HEK293T (cell line): ENCODE data around the gene PCA3.

Source experiments
- CTCF ChIA-PET: fragments of 350-600 bp; formaldehyde crosslinking; extraction: SDS; loops from one replicate; lab custom pipeline; 2021; ENCODE audit warnings: antibody characterized with exemption, inconsistent platforms; lab: Yijun Ruan, JAX
- POLR2A ChIA-PET: fragments of 350-600 bp; formaldehyde crosslinking; extraction: SDS; loops from one replicate; lab custom pipeline; 2020; ENCODE audit warnings: antibody characterized with exemption, inconsistent platforms; lab: Yijun Ruan, JAX
- DNase-seq: peaks from one replicate; pipeline ENCODE4 v3.0.0; 2012; ENCODE audit warnings: mixed read lengths; ENCODE audit errors: extremely low spot score
- ARNT ChIP-seq: fragments of 450-650 bp; IDR thresholded peaks from 2 replicates; pipeline ENCODE4 v1.6.1; 2017; ENCODE audit warnings: mild to moderate bottlenecking
- BHLHE40 ChIP-seq: fragments of 450-650 bp; IDR thresholded peaks from 2 replicates; pipeline ENCODE4 v1.6.1; 2016; ENCODE audit warnings: mild to moderate bottlenecking, moderate library complexity, borderline replicate concordance
- CTBP1 ChIP-seq: fragments of 450-650 bp; IDR thresholded peaks from 2 replicates; pipeline ENCODE4 v1.6.1; 2016; ENCODE audit warnings: borderline replicate concordance
- ELF4 ChIP-seq: fragments of 450-650 bp; IDR thresholded peaks from 2 replicates; pipeline ENCODE4 v1.6.1; 2017; ENCODE audit warnings: antibody characterized with exemption
- FOXA1 ChIP-seq: fragments of 450-650 bp; IDR thresholded peaks from 2 replicates; pipeline ENCODE4 v1.6.1; 2016; ENCODE audit warnings: mild to moderate bottlenecking
- FOXK2 ChIP-seq: fragments of 450-650 bp; IDR thresholded peaks from 2 replicates; pipeline ENCODE4 v1.6.1; 2016; ENCODE audit warnings: mild to moderate bottlenecking
- FOXM1 ChIP-seq: fragments of 450-650 bp; IDR thresholded peaks from 2 replicates; pipeline ENCODE4 v1.6.1; 2017; ENCODE audit warnings: mild to moderate bottlenecking, borderline replicate concordance
- HDGF ChIP-seq: fragments of 450-650 bp; IDR thresholded peaks from 2 replicates; pipeline ENCODE4 v1.6.1; 2017; ENCODE audit warnings: antibody characterized with exemption, borderline replicate concordance
- L3MBTL2 ChIP-seq: fragments of 450-650 bp; conservative IDR thresholded peaks from 2 replicates; pipeline ENCODE4 v1.6.1; 2016; ENCODE audit warnings: mild to moderate bottlenecking
- LEF1 ChIP-seq: fragments of 450-650 bp; IDR thresholded peaks from 2 replicates; pipeline ENCODE4 v1.6.1; 2017; ENCODE audit warnings: mild to moderate bottlenecking, borderline replicate concordance
- NFRKB ChIP-seq: fragments of 450-650 bp; IDR thresholded peaks from 2 replicates; pipeline ENCODE4 v1.6.1; 2016; ENCODE audit warnings: mild to moderate bottlenecking, moderate library complexity
- SP1 ChIP-seq: fragments of 450-650 bp; IDR thresholded peaks from 2 replicates; pipeline ENCODE4 v1.6.1; 2017
- SUZ12 ChIP-seq: fragments of 450-650 bp; IDR thresholded peaks from 2 replicates; pipeline ENCODE4 v1.6.1; 2016; ENCODE audit warnings: mild to moderate bottlenecking
- TARDBP ChIP-seq: fragments of 450-650 bp; IDR thresholded peaks from 2 replicates; pipeline ENCODE4 v1.6.1; 2016
- ZNF384 ChIP-seq: fragments of 450-650 bp; IDR thresholded peaks from 2 replicates; pipeline ENCODE4 v1.6.1; 2016
- TF ChIP-seq, protein P1 (sequence below): fragments of 450-650 bp; IDR thresholded peaks from 2 replicates; pipeline ENCODE4 v1.6.1; 2016

Gene PCA3

GRCh38 chr9:76785501-76785900, 21.3 kb downstream of the PCA3 start:
- CTCF ChIA-PET, result no interaction called here
- POLR2A ChIA-PET, result no interaction called here
- TF ChIP-seq SUZ12 (no peak), LEF1 (no peak), TARDBP (no peak), FOXK2 (no peak), NFRKB (no peak), BHLHE40 (no peak), ELF4 (no peak), FOXM1 (no peak), ZNF384 (no peak), FOXA1 (no peak), HDGF (no peak), CTBP1 (no peak), SP1 (no peak), ARNT (no peak), L3MBTL2 (no peak)
- TF ChIP-seq, protein P1, sequence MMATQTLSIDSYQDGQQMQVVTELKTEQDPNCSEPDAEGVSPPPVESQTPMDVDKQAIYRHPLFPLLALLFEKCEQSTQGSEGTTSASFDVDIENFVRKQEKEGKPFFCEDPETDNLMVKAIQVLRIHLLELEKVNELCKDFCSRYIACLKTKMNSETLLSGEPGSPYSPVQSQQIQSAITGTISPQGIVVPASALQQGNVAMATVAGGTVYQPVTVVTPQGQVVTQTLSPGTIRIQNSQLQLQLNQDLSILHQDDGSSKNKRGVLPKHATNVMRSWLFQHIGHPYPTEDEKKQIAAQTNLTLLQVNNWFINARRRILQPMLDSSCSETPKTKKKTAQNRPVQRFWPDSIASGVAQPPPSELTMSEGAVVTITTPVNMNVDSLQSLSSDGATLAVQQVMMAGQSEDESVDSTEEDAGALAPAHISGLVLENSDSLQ, result no peak
- DNase-seq, result no peak

DNA sequence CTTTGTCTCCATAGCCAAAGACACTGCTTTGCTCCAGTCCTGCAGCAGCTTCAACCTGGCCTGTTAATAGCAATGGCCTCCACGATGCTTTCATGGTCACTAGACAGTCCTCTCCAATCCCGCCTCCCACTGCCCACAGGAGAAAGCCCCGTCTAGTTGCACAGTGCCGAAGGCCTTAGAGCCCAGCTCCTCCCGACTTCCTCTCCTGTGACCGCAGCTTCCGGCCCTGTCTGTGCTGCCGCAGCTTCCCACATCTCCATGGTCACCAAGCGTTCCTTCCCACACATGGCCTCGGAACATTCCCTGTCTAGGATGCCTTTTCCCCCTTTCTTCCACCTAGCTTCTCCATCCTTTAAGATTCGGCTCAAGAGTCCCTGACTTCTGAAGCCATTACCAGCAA, 23.4 kb downstream of the PCA3 start:
- ChIA-PET CTCF (no interaction called here), POLR2A (no interaction called here)
- no peak for DNase-seq
- TF ChIP-seq HDGF (no peak), LEF1 (no peak), FOXA1 (no peak), FOXK2 (no peak), L3MBTL2 (no peak), SUZ12 (no peak), FOXM1 (no peak), NFRKB (no peak), ARNT (no peak), ELF4 (no peak), SP1 (no peak), TARDBP (no peak)
- TF ChIP-seq, protein P1, result no peak

GRCh38 chr9:76789840-76790239, 25.6 kb downstream of the PCA3 start:
- TF ChIP-seq TARDBP (no peak), HDGF (no peak), ZNF384 (no peak)
- ChIA-PET POLR2A (no interaction called here), CTCF (no interaction called here)
- DNase-seq, result no peak

DNA sequence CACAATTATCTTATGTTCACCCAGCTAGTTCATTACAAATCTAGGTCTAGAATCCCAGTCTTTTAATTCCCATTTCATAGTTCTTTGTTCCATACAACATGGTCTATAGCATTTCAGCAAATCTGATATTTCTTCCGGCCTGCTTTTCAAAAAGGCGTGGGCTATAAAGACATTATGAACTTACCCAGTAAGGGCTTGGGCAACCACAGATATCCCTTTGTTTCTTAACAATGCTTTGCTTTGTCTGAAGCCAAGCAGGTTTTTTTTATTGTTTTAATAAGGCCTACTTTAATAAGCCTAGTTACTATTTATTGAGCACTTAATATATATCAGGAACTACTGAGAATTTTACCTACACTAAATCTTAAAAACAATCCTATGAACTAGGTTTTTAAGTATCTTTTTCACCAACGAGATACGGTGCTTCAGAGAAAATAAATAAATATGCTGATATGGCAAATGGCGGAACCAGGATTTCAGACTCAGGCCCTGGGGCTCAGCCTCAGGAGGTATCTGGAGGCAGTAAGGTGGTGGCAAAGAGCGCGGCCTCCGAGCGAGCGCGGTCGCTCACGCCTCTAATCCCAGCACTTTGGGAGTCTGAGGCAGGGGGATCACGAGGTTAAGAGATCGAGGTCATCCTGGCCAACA, 29.7 kb downstream of the PCA3 start:
- ChIA-PET POLR2A (no interaction called here), CTCF (no interaction called here)
- TF ChIP-seq FOXA1 (no peak), BHLHE40 (no peak), TARDBP (no peak), CTBP1 (no peak), HDGF (no peak), SP1 (no peak), ELF4 (no peak), LEF1 (no peak), FOXM1 (no peak), SUZ12 (no peak), L3MBTL2 (no peak), FOXK2 (no peak), ZNF384 (no peak), ARNT (no peak), NFRKB (no peak)
- TF ChIP-seq, protein P1, result no peak

DNA sequence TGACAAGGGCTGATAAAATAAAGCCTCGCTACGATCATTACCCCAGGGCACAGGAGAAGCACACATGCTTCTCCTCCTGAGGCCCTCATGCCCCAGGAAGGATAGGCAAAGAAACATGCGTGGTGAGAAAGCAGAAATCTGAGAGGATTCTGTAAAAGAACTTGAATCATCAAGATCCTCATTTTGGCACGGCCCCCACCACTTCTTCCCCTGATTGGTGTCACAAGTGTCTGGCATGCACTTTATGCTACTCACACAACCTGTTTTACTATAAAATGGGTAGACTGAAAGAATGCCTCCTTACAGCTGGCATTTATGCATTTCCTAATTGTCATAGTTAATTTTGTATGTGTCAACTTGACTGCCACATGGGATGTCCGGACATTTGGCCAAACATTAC, 32.1 kb downstream of the PCA3 start:
- TF ChIP-seq HDGF, result no peak
- TF ChIP-seq ARNT, result no peak
- TF ChIP-seq CTBP1, result no peak
- no peak for TF ChIP-seq TARDBP
- POLR2A ChIA-PET, result no interaction called here

More for the DNA sequence above, 29.7 kb downstream of the PCA3 start:
- no peak for DNase-seq

DNA sequence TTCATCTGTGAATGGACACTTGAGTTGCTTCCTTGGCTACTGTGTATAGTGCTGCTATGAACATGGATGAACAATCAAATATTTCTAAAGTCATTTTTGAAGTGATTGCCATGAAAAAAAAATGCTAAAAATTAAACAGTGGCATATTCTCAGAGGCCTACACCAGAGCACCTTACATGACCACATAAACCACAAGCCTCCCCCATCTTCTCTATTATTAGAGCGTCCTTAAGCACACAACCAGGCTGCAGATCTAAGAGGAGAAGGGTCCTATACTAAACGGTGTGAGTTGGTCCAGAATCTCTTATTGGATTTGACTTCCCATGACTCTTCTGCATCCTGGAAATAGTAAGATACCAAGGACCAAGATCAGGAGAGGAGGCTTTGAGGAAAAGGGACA, 34.3 kb downstream of the PCA3 start:
- CTCF ChIA-PET, result no interaction called here
- TF ChIP-seq HDGF (no peak), LEF1 (no peak), FOXM1 (no peak), TARDBP (no peak), FOXK2 (no peak)
- no peak for DNase-seq
- POLR2A ChIA-PET, result no interaction called here

More for the DNA sequence above, 32.1 kb downstream of the PCA3 start:
- no peak for DNase-seq
- CTCF ChIA-PET, result no interaction called here

DNA sequence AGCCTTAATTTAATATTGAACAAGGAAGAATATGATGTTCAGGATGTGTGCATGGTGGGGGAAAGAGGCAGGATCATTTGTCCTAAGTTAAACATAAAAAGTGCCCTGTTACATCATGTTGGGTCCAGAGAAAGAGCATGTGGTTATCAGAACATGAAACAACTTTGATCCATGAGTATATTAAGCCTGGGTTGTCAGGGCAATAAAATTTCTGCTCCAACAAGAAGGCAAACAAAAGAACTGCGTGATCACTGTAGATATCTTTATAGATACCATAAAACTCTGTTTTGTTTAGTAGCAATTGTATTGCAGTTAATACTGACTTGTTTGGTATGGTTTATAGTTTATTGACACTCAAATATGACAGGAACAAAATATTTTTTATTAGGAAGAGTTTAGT, 35.2 kb downstream of the PCA3 start:
- POLR2A ChIA-PET, result no interaction called here
- CTCF ChIA-PET, result no interaction called here
- no peak for DNase-seq
- TF ChIP-seq CTBP1 (peak; percentile 36; the same call in 1 of the 2 replicates), FOXA1 (no peak), ARNT (peak; percentile 29; the same call in 1 of the 2 replicates), SUZ12 (no peak)
- TF ChIP-seq, protein P1, result peak; percentile 65
